ENCODE data around the gene ATRNL1.

Gene ATRNL1

GRCh38 chr10:115795964-115796363 is 702.8 kb downstream of the ATRNL1 start:
- H3K9ac ChIP-seq (ENCODE audit: low read length) = no peak overlapping the region
- H3K27ac ChIP-seq (ENCODE audit: low read length) = no peak overlapping the region
- no peaks in the 10 kb centered on the region for H4K20me1 ChIP-seq (ENCODE audit: insufficient read depth, low read length)
- H3K79me2 ChIP-seq (ENCODE audit: low read length) = no peaks in the 10 kb centered on the region
- H3K4me1 ChIP-seq (ENCODE audit: low read length) = no peaks in the 10 kb centered on the region
- no peak overlapping the region for H2AFZ ChIP-seq (ENCODE audit: low read depth, low read length)
- H3K4me3 ChIP-seq (ENCODE audit: low read length) = no peak overlapping the region
- TF ChIP-seq CTCF (IDR thresholded peaks at IDR 0.05; ENCODE audit: low read depth, low read length) (no peak), EZH2phosphoT487 (IDR thresholded peaks at IDR 0.05; ENCODE audit: low read depth) (no peak)
- no peaks in the 10 kb centered on the region for H3K27me3 ChIP-seq (ENCODE audit: low read depth, low read length)
- no peak overlapping the region for H3K4me2 ChIP-seq (ENCODE audit: low read length)
- no peaks in the 10 kb centered on the region for H3K9me3 ChIP-seq (ENCODE audit: insufficient read depth, low read length)
- no peaks in the 10 kb centered on the region for H3K36me3 ChIP-seq (replicated peaks; ENCODE audit: low read depth, low read length)

GRCh38 chr10:115801457-115801856 is 708.3 kb downstream of the ATRNL1 start:
- no peak for TF ChIP-seq EZH2phosphoT487 (IDR thresholded peaks at IDR 0.05; ENCODE audit: low read depth)
- no peak for TF ChIP-seq CTCF (IDR thresholded peaks at IDR 0.05; ENCODE audit: low read depth, low read length)
- Histone ChIP-seq H3K79me2 (ENCODE audit: low read length) (no peaks in the 10 kb centered on the region), H3K9me3 (ENCODE audit: insufficient read depth, low read length) (no peaks in the 10 kb centered on the region), H4K20me1 (ENCODE audit: insufficient read depth, low read length) (no peaks in the 10 kb centered on the region), H2AFZ (ENCODE audit: low read depth, low read length) (no peak overlapping the region), H3K27me3 (ENCODE audit: low read depth, low read length) (no peaks in the 10 kb centered on the region), H3K27ac (ENCODE audit: low read length) (no peak overlapping the region), H3K4me1 (ENCODE audit: low read length) (no peaks in the 10 kb centered on the region), H3K36me3 (replicated peaks; ENCODE audit: low read depth, low read length) (no peaks in the 10 kb centered on the region), H3K9ac (ENCODE audit: low read length) (no peak overlapping the region), H3K4me2 (ENCODE audit: low read length) (no peak overlapping the region), H3K4me3 (ENCODE audit: low read length) (no peak overlapping the region)

- no peaks in the 10 kb centered on the region for H3K4me1 ChIP-seq (ENCODE audit: low read length)
- no peaks in the 10 kb centered on the region for H3K27me3 ChIP-seq (ENCODE audit: low read depth, low read length)
- no peaks in the 10 kb centered on the region for H3K79me2 ChIP-seq (ENCODE audit: low read length)
- no peak overlapping the region for H2AFZ ChIP-seq (ENCODE audit: low read depth, low read length)
- TF ChIP-seq EZH2phosphoT487 (IDR thresholded peaks at IDR 0.05; ENCODE audit: low read depth) = no peak
- TF ChIP-seq CTCF (IDR thresholded peaks at IDR 0.05; ENCODE audit: low read depth, low read length) = no peak
- H3K9me3 ChIP-seq (ENCODE audit: insufficient read depth, low read length) = no peaks in the 10 kb centered on the region
- no peak overlapping the region for H3K4me2 ChIP-seq (ENCODE audit: low read length)
- no peak overlapping the region for H3K27ac ChIP-seq (ENCODE audit: low read length)
- no peak overlapping the region for H3K9ac ChIP-seq (ENCODE audit: low read length)
- no peaks in the 10 kb centered on the region for H3K36me3 ChIP-seq (replicated peaks; ENCODE audit: low read depth, low read length)
- no peak overlapping the region for H3K4me3 ChIP-seq (ENCODE audit: low read length)
- H4K20me1 ChIP-seq (ENCODE audit: insufficient read depth, low read length) = no peaks in the 10 kb centered on the region
These were observed 708.8 kb downstream of the ATRNL1 start for GRCh38 chr10:115801992-115802391.

- Histone ChIP-seq H3K27ac (ENCODE audit: low read length) (no peak overlapping the region), H3K4me3 (ENCODE audit: low read length) (no peak overlapping the region)
- TF ChIP-seq EZH2phosphoT487 (IDR thresholded peaks at IDR 0.05; ENCODE audit: low read depth) (no peak), CTCF (IDR thresholded peaks at IDR 0.05; ENCODE audit: low read depth, low read length) (no peak)
These were observed 709.7 kb downstream of the ATRNL1 start for GRCh38 chr10:115802911-115803310.

More at GRCh38 chr10:115802911-115803310, 709.7 kb downstream of the ATRNL1 start:
- Histone ChIP-seq H3K27me3 (ENCODE audit: low read depth, low read length) (no peaks in the 10 kb centered on the region), H3K4me1 (ENCODE audit: low read length) (no peaks in the 10 kb centered on the region), H3K9me3 (ENCODE audit: insufficient read depth, low read length) (no peaks in the 10 kb centered on the region), H3K79me2 (ENCODE audit: low read length) (no peaks in the 10 kb centered on the region), H3K9ac (ENCODE audit: low read length) (no peak overlapping the region), H3K4me2 (ENCODE audit: low read length) (no peak overlapping the region), H3K36me3 (replicated peaks; ENCODE audit: low read depth, low read length) (no peaks in the 10 kb centered on the region), H2AFZ (ENCODE audit: low read depth, low read length) (no peak overlapping the region), H4K20me1 (ENCODE audit: insufficient read depth, low read length) (no peaks in the 10 kb centered on the region)
